Activated CD8-positive, alpha-beta memory T cell treated with anti-CD3 and anti-CD28 coated beads for 36 hours (primary cell): ENCODE measurements around the gene PHF21B. TPM values are rescaled to one million over a fixed set of nuclear protein-coding genes. Genes with fewer than 3 reads are reported as not detected.

ENCODE experiments used
- CTCF ChIA-PET: fragments of 350-600 bp; sonication (Branson Sonifier 250); formaldehyde crosslinking; loops from one replicate; lab custom pipeline; 2021; ENCODE audit warnings: antibody characterized with exemption; lab: Charles Lee
- POLR2A ChIA-PET: fragments of 350-600 bp; sonication (Branson Sonifier 250); formaldehyde crosslinking; loops from one replicate; lab custom pipeline; 2021; ENCODE audit warnings: antibody characterized with exemption; lab: Charles Lee
- total RNA-seq, 2 experiments: library from RNA; stranded (reverse); gene quantifications; one replicate each; pipeline ENCODE4 v1.2.3, GENCODE V29; 2021

Gene PHF21B
- total RNA-seq, 2 experiments from 2014 or later, result 0.53 TPM; not detected in 1

GRCh38 chr22:45019861-45020655 is 10.3 kb upstream of the PHF21B start:
- POLR2A ChIA-PET, result no interaction called here
- CTCF ChIA-PET, result no interaction called here

- POLR2A ChIA-PET, result no interaction called here
Measured at GRCh38 chr22:45014654-45015053, 4.8 kb upstream of the PHF21B start.

GRCh38 chr22:45013138-45013537 is 3.3 kb upstream of the PHF21B start:
- CTCF ChIA-PET, result no interaction called here
- POLR2A ChIA-PET, result no interaction called here

More at GRCh38 chr22:45014654-45015053, 4.8 kb upstream of the PHF21B start:
- CTCF ChIA-PET, result no interaction called here

- CTCF ChIA-PET, result no interaction called here
- POLR2A ChIA-PET, result no interaction called here
Measured at GRCh38 chr22:45010532-45010900, 711 bp upstream of the PHF21B start.

GRCh38 chr22:45008751-45009605 is 827 bp downstream of the PHF21B start:
- CTCF ChIA-PET, result interaction anchor here (0.7 kb wide), 1 partner anchor 367 kb away, joined by 3 read pairs; no protein-coding TSS in a partner anchor
- POLR2A ChIA-PET, result no interaction called here

GRCh38 chr22:45008186-45008681 is 1.6 kb downstream of the PHF21B start:
- ChIA-PET CTCF (no interaction called here), POLR2A (no interaction called here)

GRCh38 chr22:45007391-45008185 is 2.2 kb downstream of the PHF21B start:
- ChIA-PET POLR2A (no interaction called here), CTCF (no interaction called here)

GRCh38 chr22:45006964-45007390 is 2.8 kb downstream of the PHF21B start:
- ChIA-PET CTCF (no interaction called here), POLR2A (no interaction called here)

GRCh38 chr22:45006111-45006963 is 3.5 kb downstream of the PHF21B start:
- CTCF ChIA-PET, result no interaction called here
- POLR2A ChIA-PET, result no interaction called here

GRCh38 chr22:45001653-45002052 is 8.2 kb downstream of the PHF21B start:
- ChIA-PET POLR2A (no interaction called here), CTCF (no interaction called here)

GRCh38 chr22:45000330-45000729 is 9.5 kb downstream of the PHF21B start:
- CTCF ChIA-PET, result no interaction called here
- POLR2A ChIA-PET, result no interaction called here

- ChIA-PET POLR2A (no interaction called here), CTCF (no interaction called here)
Measured at GRCh38 chr22:44999687-45000086, 10.1 kb downstream of the PHF21B start.

GRCh38 chr22:44999231-44999630 is 10.6 kb downstream of the PHF21B start:
- ChIA-PET POLR2A (no interaction called here), CTCF (no interaction called here)

- ChIA-PET CTCF (no interaction called here), POLR2A (no interaction called here)
Measured at GRCh38 chr22:44998296-44998695, 11.5 kb downstream of the PHF21B start.

GRCh38 chr22:44997060-44997459 is 12.7 kb downstream of the PHF21B start:
- POLR2A ChIA-PET, result no interaction called here
- CTCF ChIA-PET, result no interaction called here

GRCh38 chr22:44996648-44997047 is 13.2 kb downstream of the PHF21B start:
- ChIA-PET POLR2A (no interaction called here), CTCF (no interaction called here)

GRCh38 chr22:44996120-44996519 is 13.7 kb downstream of the PHF21B start:
- POLR2A ChIA-PET, result no interaction called here
- CTCF ChIA-PET, result no interaction called here

- CTCF ChIA-PET, result interaction anchor here (0.5 kb wide), 1 partner anchor 107 kb away, joined by 3 read pairs; no protein-coding TSS in a partner anchor
- POLR2A ChIA-PET, result no interaction called here
Measured at GRCh38 chr22:44995715-44996114, 14.1 kb downstream of the PHF21B start.

GRCh38 chr22:44995105-44995514 is 14.7 kb downstream of the PHF21B start:
- CTCF ChIA-PET, result interaction anchor here (0.5 kb wide), 1 partner anchor 108 kb away, joined by 3 read pairs; no protein-coding TSS in a partner anchor
- POLR2A ChIA-PET, result no interaction called here
